Measurements from ENCODE around the gene RNF217.
"Not testable (repeated sequence)": the region's sequence is repeated elsewhere in the genome, so short reads cannot be mapped to it uniquely, and the experiment has no call there.

The RNF217 gene

GRCh38 chr6:125067552-125067951 lies 105.3 kb downstream of the RNF217 start:
- Histone ChIP-seq H3K4me3 (replicated peaks; ENCODE audit: insufficient read depth, low read length) (no peak overlapping the region), H3K27ac (replicated peaks) (no peak overlapping the region), H3K27me3 (ENCODE audit: insufficient read depth, poor library complexity, severe bottlenecking) (no peaks in the 10 kb centered on the region)
- no peak for DNase-seq (ENCODE audit: low read depth in 1 of 2, low spot score in 1 of 2)
- TF ChIP-seq CTCF (IDR thresholded peaks at IDR 0.05; ENCODE audit: insufficient read depth, low read length) (no peak), POLR2AphosphoS5 (IDR thresholded peaks at IDR 0.05; ENCODE audit: low read depth) (no peak), SPI1 (IDR thresholded peaks at IDR 0.05; ENCODE audit: borderline replicate concordance, low read depth) (no peak), GABPA (IDR thresholded peaks at IDR 0.05; ENCODE audit: low read depth) (no peak), REST (IDR thresholded peaks at IDR 0.05; ENCODE audit: insufficient replicate concordance, low read depth) (no peak)

GRCh38 chr6:125073071-125073470 lies 110.8 kb downstream of the RNF217 start:
- Histone ChIP-seq H3K4me3 (replicated peaks; ENCODE audit: insufficient read depth, low read length) (no peak overlapping the region), H3K27ac (replicated peaks) (no peak overlapping the region), H3K27me3 (ENCODE audit: insufficient read depth, poor library complexity, severe bottlenecking) (no peaks in the 10 kb centered on the region)
- TF ChIP-seq POLR2AphosphoS5 (IDR thresholded peaks at IDR 0.05; ENCODE audit: low read depth), result no peak
- TF ChIP-seq CTCF (IDR thresholded peaks at IDR 0.05; ENCODE audit: insufficient read depth, low read length), result no peak
- TF ChIP-seq REST (IDR thresholded peaks at IDR 0.05; ENCODE audit: insufficient replicate concordance, low read depth), result no peak
- no peak for TF ChIP-seq GABPA (IDR thresholded peaks at IDR 0.05; ENCODE audit: low read depth)
- TF ChIP-seq SPI1 (IDR thresholded peaks at IDR 0.05; ENCODE audit: borderline replicate concordance, low read depth), result no peak
- DNase-seq (ENCODE audit: low read depth in 1 of 2, low spot score in 1 of 2), result no peak

GRCh38 chr6:125074120-125074519 lies 111.9 kb downstream of the RNF217 start:
- H3K27me3 ChIP-seq (ENCODE audit: insufficient read depth, poor library complexity, severe bottlenecking), result no peaks in the 10 kb centered on the region
- no peak overlapping the region for H3K27ac ChIP-seq (replicated peaks)
- no peak overlapping the region for H3K4me3 ChIP-seq (replicated peaks; ENCODE audit: insufficient read depth, low read length)
- no peak for DNase-seq (ENCODE audit: low read depth in 1 of 2, low spot score in 1 of 2)
- no peak for TF ChIP-seq REST (IDR thresholded peaks at IDR 0.05; ENCODE audit: insufficient replicate concordance, low read depth)
- no peak for TF ChIP-seq POLR2AphosphoS5 (IDR thresholded peaks at IDR 0.05; ENCODE audit: low read depth)
- no peak for TF ChIP-seq SPI1 (IDR thresholded peaks at IDR 0.05; ENCODE audit: borderline replicate concordance, low read depth)
- no peak for TF ChIP-seq CTCF (IDR thresholded peaks at IDR 0.05; ENCODE audit: insufficient read depth, low read length)
- no peak for TF ChIP-seq GABPA (IDR thresholded peaks at IDR 0.05; ENCODE audit: low read depth)

- not testable (repeated sequence) for DNase-seq (ENCODE audit: low read depth in 1 of 2, low spot score in 1 of 2); H3K4me3 ChIP-seq (replicated peaks; ENCODE audit: insufficient read depth, low read length); H3K27me3 ChIP-seq (ENCODE audit: insufficient read depth, poor library complexity, severe bottlenecking); H3K27ac ChIP-seq (replicated peaks)
Observed at GRCh38 chr6:125075073-125075472, 112.8 kb downstream of the RNF217 start.
